KG1 (cell line): Measurements from ENCODE around the gene PDZD7.

ENCODE experiments used
- DNase-seq: peaks from one replicate; lab custom pipeline; 2025; lab: John Stamatoyannopoulos, UW

The PDZD7 gene

GRCh38 chr10:100966887-100967286 lies 64.0 kb downstream of the PDZD7 start:
- no peak for DNase-seq

- no peak for DNase-seq
These were observed 65.1 kb downstream of the PDZD7 start for GRCh38 chr10:100965820-100966219.

GRCh38 chr10:100963826-100964225 lies 67.1 kb downstream of the PDZD7 start:
- DNase-seq: no peak

- no peak for DNase-seq
These were observed 68.4 kb downstream of the PDZD7 start for GRCh38 chr10:100962351-100963080.

- DNase-seq: no peak
These were observed 70.7 kb downstream of the PDZD7 start for GRCh38 chr10:100960251-100960650.
